Measurements from ENCODE around the gene DGCR6L.
"Not testable (repeated sequence)": the region's sequence is repeated elsewhere in the genome, so short reads cannot be mapped to it uniquely, and the experiment has no call there.

The DGCR6L gene

GRCh38 chr22:20308806-20309650 lies 10.8 kb downstream of the DGCR6L start:
- DNase-seq (ENCODE audit: low read depth, low spot score), result not testable (repeated sequence)

GRCh38 chr22:20307448-20308447 lies 12.1 kb downstream of the DGCR6L start:
- DNase-seq (ENCODE audit: low read depth, low spot score), result not testable (repeated sequence)

DNA sequence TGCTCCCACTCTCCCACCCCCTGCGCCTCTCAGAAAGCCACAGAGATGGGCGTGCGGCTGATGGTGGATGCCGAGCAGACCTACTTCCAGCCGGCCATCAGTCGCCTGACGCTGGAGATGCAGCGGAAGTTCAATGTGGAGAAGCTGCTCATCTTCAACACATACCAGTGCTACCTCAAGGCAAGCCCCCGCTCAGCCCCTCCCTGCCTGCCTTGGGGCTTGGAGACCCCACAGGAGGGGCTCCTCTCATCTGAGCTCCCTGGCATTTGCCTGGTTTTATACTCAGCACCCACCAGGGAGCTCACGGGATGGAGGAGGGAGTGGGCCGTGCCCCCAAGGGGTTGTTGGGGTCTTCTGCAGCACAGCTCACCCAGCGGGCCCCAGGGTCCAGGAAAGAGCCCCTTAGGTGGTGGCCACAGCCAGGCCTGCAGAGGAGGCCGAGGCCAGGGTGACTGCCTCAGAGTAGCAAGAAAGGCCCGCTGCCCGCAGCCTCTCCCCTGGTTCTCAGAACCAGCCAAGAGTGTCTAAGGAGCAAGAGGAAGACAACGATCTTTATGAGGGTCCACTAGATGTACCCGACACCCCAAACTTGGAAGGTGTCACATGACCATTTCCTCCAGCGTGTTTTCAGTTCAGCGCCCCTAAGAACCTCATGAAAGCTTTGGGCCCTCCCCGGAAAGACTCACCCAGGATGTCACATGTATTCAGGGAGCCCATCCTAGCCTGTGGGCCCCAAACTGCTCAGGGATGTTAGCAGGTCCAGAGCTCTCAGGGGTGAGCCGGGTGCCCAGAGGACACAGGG lies 13.0 kb downstream of the DGCR6L start:
- DNase-seq (ENCODE audit: low read depth, low spot score), result not testable (repeated sequence)

DNA sequence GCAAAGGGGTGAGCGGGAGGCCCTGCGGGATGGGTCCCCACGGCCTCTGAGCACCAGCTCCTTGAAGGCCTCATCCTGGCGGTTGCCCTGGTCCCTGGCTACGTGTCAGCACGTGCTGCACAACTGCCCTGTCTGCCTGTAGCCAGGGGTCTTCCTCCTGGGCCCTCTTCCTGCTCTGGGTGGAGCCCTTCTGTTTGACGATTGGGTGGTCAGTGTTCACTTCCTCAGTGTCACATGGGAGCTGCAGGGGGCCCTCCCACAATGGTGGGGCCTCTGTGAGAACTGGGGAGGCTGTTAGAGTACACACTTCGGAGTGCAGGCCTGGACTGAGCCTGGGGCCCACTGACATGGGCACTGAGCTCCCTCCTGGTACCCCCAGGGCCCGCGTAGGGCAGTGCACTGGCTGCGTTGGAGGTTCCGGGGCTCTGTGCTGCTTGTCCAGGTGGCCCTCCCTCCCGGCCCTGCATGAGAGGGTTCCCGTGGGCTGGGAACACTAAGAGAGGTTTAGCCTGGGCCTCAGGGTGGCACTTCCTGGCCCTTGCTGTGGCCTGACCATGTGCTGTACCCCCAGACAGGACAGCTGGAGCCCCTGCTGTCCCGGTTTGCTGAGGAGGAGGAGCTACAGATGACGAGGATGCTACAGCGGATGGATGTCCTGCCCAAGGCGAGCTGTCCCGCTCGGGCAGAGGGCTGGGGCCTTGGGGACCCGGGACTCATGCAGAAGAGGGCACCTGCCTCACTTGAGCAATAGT lies 13.8 kb downstream of the DGCR6L start:
- no peak for DNase-seq (ENCODE audit: low read depth, low spot score)

GRCh38 chr22:20305230-20305893 lies 14.5 kb downstream of the DGCR6L start:
- not testable (repeated sequence) for DNase-seq (ENCODE audit: low read depth, low spot score)

DNA sequence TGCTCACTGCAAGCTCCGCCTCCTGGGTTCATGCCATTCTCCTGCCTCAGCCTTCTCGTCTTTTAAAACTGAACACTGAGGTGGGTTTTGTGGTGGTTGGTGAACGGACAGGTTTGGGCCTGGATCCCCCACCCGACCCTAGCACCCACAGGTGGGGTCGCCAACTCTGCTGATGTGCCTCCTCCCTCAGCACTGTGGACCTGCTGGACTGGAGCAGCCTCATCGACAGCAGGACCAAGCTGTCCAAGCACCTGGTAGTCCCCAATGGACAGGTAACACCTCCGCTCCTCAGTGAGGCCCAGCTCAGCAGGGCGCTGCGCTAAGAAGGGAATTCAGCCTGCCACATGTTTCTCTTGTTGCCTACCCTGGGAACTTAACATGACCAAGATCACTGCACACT lies 15.2 kb downstream of the DGCR6L start:
- no peak for DNase-seq (ENCODE audit: low read depth, low spot score)

DNA sequence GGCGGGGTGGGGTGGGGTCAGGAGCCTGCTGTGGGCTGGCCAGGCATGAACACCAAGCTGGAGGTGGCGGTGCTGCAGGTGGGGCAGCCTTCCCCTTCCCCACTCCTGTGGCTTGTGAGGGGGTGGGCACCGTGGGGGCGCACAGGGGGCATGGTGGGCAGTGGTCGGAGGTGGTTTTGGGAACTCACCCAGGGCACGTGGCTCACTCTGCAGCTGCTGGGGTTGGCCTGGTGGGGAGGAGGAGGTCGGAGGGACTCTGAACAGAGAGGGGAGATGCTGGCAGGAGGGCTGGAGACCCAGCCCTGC lies 16.7 kb downstream of the DGCR6L start:
- not testable (repeated sequence) for DNase-seq (ENCODE audit: low read depth, low spot score)

DNA sequence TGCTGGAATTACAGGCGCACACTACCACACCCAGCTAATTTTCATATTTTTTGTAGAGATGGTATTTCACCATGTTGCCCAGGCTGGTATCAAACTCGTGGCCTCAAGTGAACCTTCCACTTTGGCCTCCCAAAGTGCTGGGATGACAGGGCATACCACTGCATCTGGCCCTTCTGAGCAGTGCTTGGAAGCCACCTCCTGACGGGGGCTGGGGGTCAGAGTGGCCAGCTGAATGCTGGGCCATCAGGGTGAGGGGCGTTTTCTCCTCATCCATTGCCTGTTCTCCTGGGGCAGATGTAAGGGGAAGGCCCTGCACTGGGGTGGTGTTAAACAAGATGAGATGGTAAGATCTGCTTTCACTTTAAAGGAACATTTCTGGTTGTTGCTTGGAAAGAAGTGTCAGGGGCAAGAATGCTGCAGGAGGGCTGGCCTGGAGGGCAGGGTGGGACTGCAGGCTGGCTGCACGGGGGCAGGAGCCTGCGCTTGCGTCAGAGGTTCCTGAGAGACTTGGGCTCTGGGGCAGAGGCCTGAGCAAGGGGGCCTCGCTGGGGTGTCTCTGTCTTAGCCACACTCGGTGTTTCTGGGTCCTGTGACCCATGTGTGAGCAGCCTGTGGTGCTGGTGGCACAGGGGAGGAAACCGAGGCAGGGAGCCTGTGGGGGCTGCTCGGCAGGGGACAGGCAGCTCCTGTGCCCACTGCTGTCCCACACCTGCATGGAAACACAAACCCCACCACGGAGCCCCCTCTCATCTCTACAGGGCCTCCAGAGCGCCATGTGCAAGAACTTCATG lies 17.2 kb downstream of the DGCR6L start:
- DNase-seq (ENCODE audit: low read depth, low spot score), result no peak

- no peak for DNase-seq (ENCODE audit: low read depth, low spot score)
Measured at GRCh38 chr22:20299746-20300136, 20.1 kb downstream of the DGCR6L start.

- DNase-seq (ENCODE audit: low read depth, low spot score), result no peak
Measured at GRCh38 chr22:20298803-20299745, 20.8 kb downstream of the DGCR6L start.

DNA sequence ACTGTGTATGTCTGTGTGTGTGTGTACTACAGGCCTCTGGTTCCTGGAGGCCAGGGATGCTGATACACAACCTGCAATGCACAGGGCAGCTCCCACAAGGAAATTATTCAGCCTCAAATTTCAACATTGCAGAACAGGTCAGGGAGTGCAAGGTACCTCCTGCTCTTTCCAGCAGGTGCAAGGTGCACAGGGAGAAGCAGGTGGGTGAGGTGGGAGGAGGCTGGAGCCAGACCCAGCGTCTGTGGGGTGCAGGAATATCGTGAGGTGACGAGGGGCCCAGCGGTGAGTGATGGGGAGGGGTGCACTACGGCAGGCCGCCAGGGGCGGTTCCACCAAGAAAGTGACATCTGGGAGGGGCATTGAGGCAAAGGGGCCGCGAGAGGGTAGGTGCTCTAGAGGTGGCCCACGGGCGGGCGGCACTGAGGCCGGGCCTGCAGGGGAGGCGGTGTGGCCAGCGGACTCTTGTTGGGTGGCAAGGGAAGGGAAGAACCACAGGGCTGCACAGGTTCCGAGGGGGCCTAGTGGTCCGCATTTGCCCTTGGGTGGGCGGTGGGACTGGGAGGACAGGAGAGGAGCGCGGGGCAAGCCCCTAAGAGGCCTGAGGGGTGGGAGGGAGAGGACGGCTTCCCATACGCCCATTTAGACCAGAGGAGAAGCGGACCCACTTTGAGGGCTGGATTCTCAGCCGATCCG lies 21.6 kb downstream of the DGCR6L start:
- DNase-seq (ENCODE audit: low read depth, low spot score), result no peak

DNA sequence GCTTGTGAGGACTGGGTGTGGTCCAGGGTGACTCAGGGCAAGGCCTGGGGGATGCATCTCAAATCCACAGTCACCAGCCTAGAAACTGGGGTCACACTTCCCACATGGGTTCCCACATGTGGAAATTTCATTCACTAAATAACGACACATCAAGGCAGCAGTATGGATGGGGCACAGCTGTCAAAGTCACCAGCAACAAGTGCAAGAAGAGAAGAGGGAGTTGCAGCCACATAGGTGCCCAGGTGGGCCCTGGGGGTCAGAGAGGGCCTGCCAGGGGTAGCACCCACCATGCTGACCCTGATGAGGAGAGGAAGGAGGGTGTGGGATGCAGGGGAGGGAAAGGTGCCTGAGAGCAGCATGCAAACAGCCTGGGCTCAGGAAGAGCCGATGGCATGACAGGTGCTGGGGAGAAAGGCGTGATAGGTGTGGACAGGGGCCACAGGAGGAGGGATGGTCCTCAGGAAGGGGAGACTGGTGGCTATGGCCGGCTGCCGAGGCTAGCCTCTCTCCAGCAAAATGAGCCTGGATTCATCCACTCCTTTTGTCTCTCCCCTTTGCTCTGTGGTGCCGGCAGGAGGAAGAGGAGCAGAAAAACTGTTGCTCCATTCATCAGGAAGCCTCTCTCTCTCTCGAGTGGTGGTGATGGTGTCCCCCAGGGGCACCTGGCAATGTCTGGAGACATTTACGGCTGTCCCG lies 22.3 kb downstream of the DGCR6L start:
- DNase-seq (ENCODE audit: low read depth, low spot score), result no peak

GRCh38 chr22:20296598-20296997 lies 23.3 kb downstream of the DGCR6L start:
- DNase-seq (ENCODE audit: low read depth, low spot score), result no peak

- DNase-seq (ENCODE audit: low read depth, low spot score), result no peak
Measured at GRCh38 chr22:20295262-20296064, 24.4 kb downstream of the DGCR6L start.

GRCh38 chr22:20292673-20293232 lies 27.1 kb downstream of the DGCR6L start:
- no peak for DNase-seq (ENCODE audit: low read depth, low spot score)

GRCh38 chr22:20292108-20292507 lies 27.8 kb downstream of the DGCR6L start:
- no peak for DNase-seq (ENCODE audit: low read depth, low spot score)

All from brain pericyte (primary cell).